GM23338 (cell line): ENCODE results near the gene SLCO1C1. TPM values are rescaled to one million over a fixed set of nuclear protein-coding genes. Genes with fewer than 3 reads are reported as not detected.

Experiments
- ATAC-seq: fragments of 200-7000 bp; cut with Tn5 transposase; 3 replicates; pipeline ENCODE4 v1.9.1; 2020
- DNase-seq: peaks from one replicate; pipeline ENCODE4 v3.0.0-alpha.2; 2015; ENCODE audit warnings: low spot score
- H2AFZ ChIP-seq: fragments of 200-600 bp; sonication (generic); 2 replicates; pipeline ENCODE4 v1.8.0; 2016; ENCODE audit warnings: antibody characterized with exemption, mild to moderate bottlenecking, moderate library complexity
- H3F3A ChIP-seq: fragments of 200-600 bp; sonication (generic); replicated peaks from 2 replicates; pipeline ENCODE4 v1.8.0; 2017; ENCODE audit warnings: antibody characterized with exemption, mixed run types, low read depth
- H3K27ac ChIP-seq: fragments of 200-600 bp; sonication (generic); 2 replicates; pipeline ENCODE4 v1.6.1; 2016; ENCODE audit warnings: low read depth
- H3K27me3 ChIP-seq: fragments of 200-600 bp; sonication (generic); 2 replicates; pipeline ENCODE4 v1.8.0; 2016; ENCODE audit warnings: mild to moderate bottlenecking, mixed run types, moderate library complexity; ENCODE audit not compliant: insufficient read depth
- H3K36me3 ChIP-seq: fragments of 200-600 bp; sonication (generic); 2 replicates; pipeline ENCODE4 v1.8.0; 2016; ENCODE audit warnings: mild to moderate bottlenecking; ENCODE audit not compliant: insufficient read depth
- H3K4me1 ChIP-seq: fragments of 200-600 bp; sonication (generic); 2 replicates; pipeline ENCODE4 v1.8.0; 2016; ENCODE audit warnings: mild to moderate bottlenecking, moderate library complexity; ENCODE audit not compliant: insufficient read depth
- H3K4me2 ChIP-seq: fragments of 200-600 bp; sonication (generic); 2 replicates; pipeline ENCODE4 v1.7.1; 2017; ENCODE audit warnings: mixed run types
- H3K4me3 ChIP-seq: fragments of 200-600 bp; sonication (generic); 2 replicates; pipeline ENCODE4 v1.6.1; 2016; ENCODE audit warnings: mixed run types
- H3K79me2 ChIP-seq: fragments of 200-600 bp; sonication (generic); replicated peaks from 2 replicates; pipeline ENCODE4 v1.8.0; 2017; ENCODE audit warnings: mild to moderate bottlenecking; ENCODE audit not compliant: insufficient read depth
- H3K9me2 ChIP-seq: fragments of 200-600 bp; sonication (generic); 2 replicates; pipeline ENCODE4 v1.8.0; 2017; ENCODE audit not compliant: insufficient read depth
- H4K20me1 ChIP-seq: fragments of 200-600 bp; sonication (generic); replicated peaks from 2 replicates; pipeline ENCODE4 v1.8.0; 2017; ENCODE audit warnings: mild to moderate bottlenecking; ENCODE audit not compliant: insufficient read depth
- H3K27ac Mint-ChIP-seq: 2 replicates; pipeline ENCODE4 v1.8.0; 2020; ENCODE audit warnings: inconsistent platforms, mild to moderate bottlenecking, moderate library complexity, mixed read lengths
- H3K27me3 Mint-ChIP-seq: 3 replicates; pipeline ENCODE4 v1.8.0; 2022; ENCODE audit warnings: low read depth, mild to moderate bottlenecking, moderate library complexity, mixed read lengths, inconsistent platforms; ENCODE audit not compliant: insufficient read depth, poor library complexity
- H3K36me3 Mint-ChIP-seq: 3 replicates; pipeline ENCODE4 v1.8.0; 2021; ENCODE audit warnings: low read depth, mild to moderate bottlenecking, inconsistent platforms, moderate library complexity, mixed read lengths
- H3K4me1 Mint-ChIP-seq: 3 replicates; pipeline ENCODE4 v1.8.0; 2020; ENCODE audit warnings: mild to moderate bottlenecking, inconsistent platforms, mixed read lengths
- H3K4me3 Mint-ChIP-seq: 3 replicates; pipeline ENCODE4 v1.8.0; 2021; ENCODE audit warnings: moderate library complexity, mild to moderate bottlenecking, inconsistent platforms, mixed read lengths
- H3K9me3 Mint-ChIP-seq: 3 replicates; pipeline ENCODE4 v1.8.0; 2020; ENCODE audit warnings: moderate library complexity, mild to moderate bottlenecking, inconsistent platforms, mixed read lengths
- CREB1 ChIP-seq: fragments of 250-450 bp; sonication (Bioruptor Pico); IDR thresholded peaks from 2 replicates; pipeline ENCODE4 v1.5.0; 2020; ENCODE audit warnings: low read depth, mild to moderate bottlenecking, moderate library complexity
- CTCF ChIP-seq, 2 experiments: fragments of 200-600 bp in 1 of 2; sonication (generic) in 1 of 2; conservative IDR thresholded peaks; 2 replicates each; pipeline versions ENCODE4 v1.5.1 to v1.6.1; 2016 to 2017; ENCODE audit warnings: antibody characterized with exemption in 2 of 2, low read depth in 2 of 2, mild to moderate bottlenecking in 2 of 2, moderate library complexity in 1 of 2
- JUNB ChIP-seq: IDR thresholded peaks from one replicate; pipeline ENCODE4 v1.6.1; 2016; ENCODE audit warnings: antibody characterized with exemption; ENCODE audit not compliant: unreplicated experiment
- NANOG ChIP-seq: IDR thresholded peaks from 2 replicates; pipeline ENCODE4 v1.6.1; 2016; ENCODE audit warnings: antibody characterized with exemption, borderline replicate concordance
- POLR2AphosphoS5 ChIP-seq: IDR thresholded peaks from 2 replicates; pipeline ENCODE4 v1.6.1; 2016; ENCODE audit warnings: antibody characterized with exemption, low read depth
- ZNF114 ChIP-seq: fragments of 250-450 bp; sonication (Bioruptor Pico); IDR thresholded peaks from 2 replicates; pipeline ENCODE4 v1.5.0; 2020; ENCODE audit warnings: mild to moderate bottlenecking, moderate library complexity
- polyA plus RNA-seq: library from polyadenylated mRNA; unstranded; fragments of >200 nt; fragmentation: Nextera tagmentation; extraction: Ambion mirVana; gene quantifications from 2 replicates; pipeline ENCODE4 v1.2.1, GENCODE V29; 2016
- total RNA-seq: library from RNA; depleted of rRNA; stranded (reverse); fragments of >200 nt; shearing (Covaris generic); gene quantifications from 2 replicates; pipeline ENCODE4 v1.2.3, GENCODE V29; 2014; rRNA removed

Gene SLCO1C1
- total and polyA plus RNA-seq, 2 experiments from 2014 or later: 0.86 to 1.6 TPM

GRCh38 chr12:20800160-20800559 is 105.0 kb downstream of the SLCO1C1 start (continued):
- no peak for TF ChIP-seq JUNB
- TF ChIP-seq CTCF (conservative IDR thresholded peaks at IDR 0.05; ENCODE audit: low read depth in 2 of 2): no peak
- TF ChIP-seq ZNF114: no peak
- no peak for TF ChIP-seq POLR2AphosphoS5
- no peak for TF ChIP-seq CREB1

- TF ChIP-seq NANOG: no peak
- H3K4me3 Mint-ChIP-seq: no peak overlapping the region
- Histone ChIP-seq H3K27ac (no peak overlapping the region), H3K9me2 (no peaks in the 10 kb centered on the region), H2AFZ (no peak overlapping the region), H4K20me1 (no peaks in the 10 kb centered on the region), H3K36me3 (no peaks in the 10 kb centered on the region), H3K4me2 (no peak overlapping the region), H3K4me1 (peaks cover 4% of the 10 kb centered on the region; the same call in 1 of the 2 replicates), H3K27me3 (no peaks in the 10 kb centered on the region), H3K79me2 (no peaks in the 10 kb centered on the region), H3K4me3 (no peak overlapping the region), H3F3A (no peaks in the 10 kb centered on the region)
- ATAC-seq (no peak), DNase-seq (no peak)
- H3K36me3 Mint-ChIP-seq: no peaks in the 10 kb centered on the region
- no peaks in the 10 kb centered on the region for H3K4me1 Mint-ChIP-seq
- H3K27me3 Mint-ChIP-seq: no peaks in the 10 kb centered on the region
- no peak overlapping the region for H3K27ac Mint-ChIP-seq
- no peaks in the 10 kb centered on the region for H3K9me3 Mint-ChIP-seq
Observed at GRCh38 chr12:20801035-20801434, 105.9 kb downstream of the SLCO1C1 start.

Other genes with a start within 250 kb of the SLCO1C1 start
- gene SLCO1B3, start 115.4 kb downstream of the SLCO1C1 start, total RNA-seq: 0.17 TPM in 1 of 2 replicates, not detected in the other
- not detected in 2 replicates for gene SLCO1B3, start 115.4 kb downstream of the SLCO1C1 start, polyA plus RNA-seq